ENCODE results near the gene KCNC1. TPM values are rescaled to one million over a fixed set of nuclear protein-coding genes. Genes with fewer than 3 reads are reported as not detected.

KCNC1 gene
- total and polyA plus RNA-seq, 2 of the 4 experiments (the other 2 are of a cell fraction): 0.03 TPM; not detected in 1

GRCh38 chr11:17724020-17724908, 10.3 kb upstream of the KCNC1 start (continued):
- no peak for TF ChIP-seq RAD21 (IDR thresholded peaks at IDR 0.05; ENCODE audit: low read length)

- in situ Hi-C loops (cut with MboI; ENCODE audit: low sequenced_read_pairs): loop anchor here (5.0 kb wide), 1 partner anchor 128 kb away; no protein-coding TSS in a partner anchor
- Histone ChIP-seq H3K14ac (replicated peaks; ENCODE audit: low read depth, low read length) (no peak overlapping the region), H3K27ac (ENCODE audit: insufficient read depth, low read length) (no peak overlapping the region), H2AK9ac (replicated peaks; ENCODE audit: low read depth, low read length, poor library complexity) (no peak overlapping the region), H3K27me3 (ENCODE audit: control insufficient read depth, insufficient read depth, low read length) (peaks cover 54% of the 10 kb centered on the region), H4K5ac (ENCODE audit: low read depth, low read length) (no peak overlapping the region), H2BK120ac (ENCODE audit: low read depth, low read length) (no peak overlapping the region), H3K4me1 (ENCODE audit: control insufficient read depth, insufficient read depth, low read length) (no peaks in the 10 kb centered on the region), H3K9me3 (ENCODE audit: control insufficient read depth, insufficient read depth, low read length) (no peaks in the 10 kb centered on the region), H3K18ac (ENCODE audit: low read depth, low read length) (no peak overlapping the region), H3K4ac (ENCODE audit: low read depth, low read length) (no peak overlapping the region), H2AK5ac (ENCODE audit: low read depth, low read length) (no peak overlapping the region), H3K4me2 (ENCODE audit: low read depth, low read length) (no peak overlapping the region), H3K79me1 (ENCODE audit: low read depth in 1 of 2, low read length in 2 of 2) (no peaks in the 10 kb centered on the region), H3K36me3 (ENCODE audit: control insufficient read depth, insufficient read depth, low read length) (no peaks in the 10 kb centered on the region), H2BK5ac (ENCODE audit: low read depth, low read length, poor library complexity, severe bottlenecking) (no peak overlapping the region), H4K91ac (ENCODE audit: insufficient read depth, low read depth, low read length) (no peak overlapping the region), H3K56ac (ENCODE audit: extremely low read depth, insufficient read depth, low read length) (no peak overlapping the region), H4K8ac (ENCODE audit: low read depth in 2 of 2, low read length in 2 of 2) (no peak overlapping the region), H3K23ac (ENCODE audit: low read depth, low read length) (no peak overlapping the region), H3K4me3 (ENCODE audit: insufficient read depth, low read depth, low read length) (no peak overlapping the region), H3K9ac (ENCODE audit: low read depth, low read length) (no peak overlapping the region), H4K20me1 (ENCODE audit: insufficient read depth, low read length) (no peaks in the 10 kb centered on the region), H3K9me1 (ENCODE audit: insufficient read depth, low read length) (no peaks in the 10 kb centered on the region), H2BK15ac (ENCODE audit: low read depth, low read length) (no peak overlapping the region), H2BK20ac (ENCODE audit: low read depth, low read length) (no peak overlapping the region), H2AFZ (replicated peaks; ENCODE audit: low read length, poor library complexity) (no peak overlapping the region)
- WGBS, 2 experiments (ENCODE audit: extremely low coverage in 2 of 2, insufficient read length in 1 of 2): 100% methylated on average over 1 of the region's 2 CpGs; no CpG with 5 or more reads in 1 of the 2 experiments
- ATAC-seq (ENCODE audit: low read depth) (no peak), DNase-seq (no peak)
- intact Hi-C loops (cut with micrococcal nuclease): no loop called here
- ChIA-PET POLR2A (ENCODE audit: unreplicated experiment) (no interaction called here), CTCF (no interaction called here)
- dilution Hi-C loops (cut with HindIII; ENCODE audit: low sequenced_read_pairs, unreplicated experiment): loop anchor here (25.0 kb wide), 1 partner anchor 262 kb away; no protein-coding TSS in a partner anchor
- no TSS peak for BruUV-seq (replicated peaks)
- no peak for TF ChIP-seq SMC3 (IDR thresholded peaks at IDR 0.05; ENCODE audit: low read depth, low read length)
- no peak for TF ChIP-seq RFX5 (IDR thresholded peaks at IDR 0.05; ENCODE audit: low read depth, low read length)
- no peak for TF ChIP-seq CEBPB (IDR thresholded peaks at IDR 0.05; ENCODE audit: low read depth, low read length)
- TF ChIP-seq CHD1 (IDR thresholded peaks at IDR 0.05; ENCODE audit: low read depth, low read length): no peak
- TF ChIP-seq MAFK (IDR thresholded peaks at IDR 0.05; ENCODE audit: low read depth, low read length): no peak
- TF ChIP-seq RCOR1 (IDR thresholded peaks at IDR 0.05; ENCODE audit: insufficient replicate concordance, low read length): no peak
- TF ChIP-seq ELK1 (IDR thresholded peaks at IDR 0.05; ENCODE audit: borderline replicate concordance, low read depth, low read length): no peak
- TF ChIP-seq NFE2L2 (IDR thresholded peaks at IDR 0.05; ENCODE audit: low read depth, low read length): no peak
- TF ChIP-seq MAZ (IDR thresholded peaks at IDR 0.05; ENCODE audit: borderline replicate concordance, low read depth, low read length): no peak
- no peak for TF ChIP-seq USF2 (IDR thresholded peaks at IDR 0.05; ENCODE audit: low read depth, low read length)
- TF ChIP-seq RAD21 (IDR thresholded peaks at IDR 0.05; ENCODE audit: low read length): no peak
- TF ChIP-seq CTCF (conservative IDR thresholded peaks at IDR 0.05; ENCODE audit: low read depth, low read length): no peak
Observed at GRCh38 chr11:17725174-17725573, 9.4 kb upstream of the KCNC1 start.
